HCT116 (cell line): ENCODE data around the gene MYBPHL. TPM values are rescaled to one million over a fixed set of nuclear protein-coding genes. Genes with fewer than 3 reads are reported as not detected.

Experiments used
- ATAC-seq: fragments of 200-7000 bp; cut with Tn5 transposase; 2 replicates; pipeline ENCODE4 v1.9.1; 2020; ENCODE audit warnings: mild to moderate bottlenecking, moderate library complexity
- BruUV-seq: library from RNA; stranded (reverse); fragments of 400-500 nt; replicated peaks from 2 replicates; lab custom pipeline; 2021; lab: Mats Ljungman, UMichigan
- CTCF ChIA-PET: fragments of 300-600 bp; sonication (Branson Sonifier 250); formaldehyde crosslinking; loops from one replicate; lab custom pipeline; 2021; ENCODE audit warnings: antibody characterized with exemption; lab: Charles Lee
- POLR2A ChIA-PET: fragments of 300-600, 350-600 bp; sonication (Branson Sonifier 250); formaldehyde crosslinking; loops from one replicate; lab custom pipeline; 2021; ENCODE audit warnings: antibody characterized with exemption; lab: Charles Lee
- RAD21 ChIA-PET, 2 experiments: fragments of 300-600 bp; sonication (Branson Sonifier 250); formaldehyde crosslinking; loops; one replicate each; lab custom pipeline; 2023; ENCODE audit warnings: low total read pairs in 2 of 2; ENCODE audit not compliant: uncharacterized antibody in 2 of 2, unreplicated experiment in 2 of 2, low non-redundant PET in 1 of 2; lab: Charles Lee
- DNase-seq: peaks from one replicate; pipeline ENCODE4 v3.0.0-alpha.2; 2010; ENCODE audit warnings: low read depth, low spot score
- H2AFZ ChIP-seq: fragments of 200-600 bp; shearing (Covaris generic), sonication (generic); 2 replicates; pipeline ENCODE4 v1.6.1; 2017; ENCODE audit warnings: low read depth, mixed run types, mixed read lengths, antibody characterized with exemption, low read length; ENCODE audit not compliant: poor library complexity, severe bottlenecking
- H3K27ac ChIP-seq: 2 replicates; pipeline ENCODE4 v1.5.1; 2012; ENCODE audit warnings: low read depth, low read length
- H3K27me3 ChIP-seq: fragments of 200-600 bp; sonication (generic); 2 replicates; pipeline ENCODE4 v1.6.1; 2016; ENCODE audit warnings: mixed run types, low read length, mixed read lengths; ENCODE audit not compliant: insufficient read depth
- H3K36me3 ChIP-seq, 2 experiments: fragments of 200-500 bp in 1 of 2; fragments of 200-600 bp in 1 of 2; sonication (Bioruptor generic) in 1 of 2; sonication (generic) in 1 of 2; 2 replicates each; pipeline versions ENCODE4 v1.5.1 to v1.6.1; 2014 to 2016; ENCODE audit warnings: low read length in 2 of 2, inconsistent platforms in 1 of 2, mixed read lengths in 1 of 2, mixed run types in 1 of 2; ENCODE audit not compliant: insufficient read depth in 2 of 2, control insufficient read depth in 1 of 2
- H3K4me1 ChIP-seq, 2 experiments: fragments of 200-600 bp in 1 of 2; sonication (generic) in 1 of 2; 2 replicates each; pipeline versions ENCODE4 v1.5.1 to v1.6.1; 2012 to 2017; ENCODE audit warnings: low read length in 2 of 2, inconsistent platforms in 1 of 2, mild to moderate bottlenecking in 1 of 2, mixed read lengths in 1 of 2, mixed run types in 1 of 2, moderate library complexity in 1 of 2; ENCODE audit not compliant: insufficient read depth in 2 of 2, control insufficient read depth in 1 of 2
- H3K4me2 ChIP-seq: fragments of 200-600 bp; sonication (generic); 2 replicates; pipeline ENCODE4 v1.6.1; 2017; ENCODE audit warnings: mixed run types, low read length, mixed read lengths
- H3K4me3 ChIP-seq, 2 experiments: fragments of 200-600 bp in 1 of 2; sonication (generic) in 1 of 2; replicated peaks in 1 of 2; 2 replicates each; pipeline ENCODE4 v1.5.1; 2011 to 2016; ENCODE audit warnings: low read length in 2 of 2, control low read depth in 1 of 2, low read depth in 1 of 2, mild to moderate bottlenecking in 1 of 2, mixed read lengths in 1 of 2, mixed run types in 1 of 2
- H3K79me2 ChIP-seq: fragments of 200-600 bp; sonication (generic); 2 replicates; pipeline ENCODE4 v1.6.1; 2017; ENCODE audit warnings: mild to moderate bottlenecking, mixed run types, low read length, moderate library complexity, mixed read lengths; ENCODE audit not compliant: insufficient read depth
- H3K9ac ChIP-seq: fragments of 200-600 bp; sonication (generic); 2 replicates; pipeline ENCODE4 v1.6.1; 2016; ENCODE audit warnings: low read length, mixed read lengths
- H3K9me2 ChIP-seq: fragments of 200-600 bp; sonication (generic), shearing (Covaris generic); 2 replicates; pipeline ENCODE4 v1.6.1; 2017; ENCODE audit warnings: mixed run types, mild to moderate bottlenecking, moderate library complexity; ENCODE audit not compliant: insufficient read depth
- H3K9me3 ChIP-seq, 2 experiments: fragments of 200-500 bp in 1 of 2; fragments of 200-600 bp in 1 of 2; sonication (Bioruptor generic) in 1 of 2; sonication (generic) in 1 of 2; 2 replicates each; pipeline ENCODE4 v1.6.1; 2014 to 2017; ENCODE audit warnings: low read length in 2 of 2, mixed read lengths in 2 of 2, inconsistent platforms in 1 of 2, low read depth in 1 of 2, mild to moderate bottlenecking in 1 of 2, mixed run types in 1 of 2, moderate library complexity in 1 of 2; ENCODE audit not compliant: control insufficient read depth in 1 of 2, insufficient read depth in 1 of 2
- H4K20me1 ChIP-seq: fragments of 200-600 bp; sonication (generic), shearing (Covaris generic); 2 replicates; pipeline ENCODE4 v1.6.1; 2017; ENCODE audit warnings: mixed run types, mild to moderate bottlenecking, moderate library complexity; ENCODE audit not compliant: insufficient read depth
- CTCF ChIP-seq, 3 experiments: fragments of 200-600 bp in 1 of 3; sonication (generic) in 1 of 3; IDR thresholded peaks in 2 of 3; conservative IDR thresholded peaks in 1 of 3; 2 replicates each; pipeline ENCODE4 v1.5.1; 2012 to 2017; ENCODE audit warnings: low read depth in 2 of 3, low read length in 2 of 3, antibody characterized with exemption in 1 of 3, borderline replicate concordance in 1 of 3, control low read depth in 1 of 3, mild to moderate bottlenecking in 1 of 3, mixed read lengths in 1 of 3, mixed run types in 1 of 3, moderate library complexity in 1 of 3; ENCODE audit not compliant: insufficient read depth in 1 of 3
- ELF1 ChIP-seq: IDR thresholded peaks from 2 replicates; pipeline ENCODE4 v1.6.1; 2012; ENCODE audit warnings: low read depth, borderline replicate concordance
- FOSL1 ChIP-seq: IDR thresholded peaks from 2 replicates; pipeline ENCODE4 v1.6.1; 2012; ENCODE audit warnings: low read depth
- JUND ChIP-seq: IDR thresholded peaks from 2 replicates; pipeline ENCODE4 v1.6.1; 2012
- POLR2A ChIP-seq: IDR thresholded peaks from 2 replicates; pipeline ENCODE4 v1.7.0; 2011; ENCODE audit warnings: borderline replicate concordance; ENCODE audit not compliant: insufficient read depth, insufficient read length; ENCODE audit errors: extremely low read depth
- RAD21 ChIP-seq: IDR thresholded peaks from 2 replicates; pipeline ENCODE4 v1.6.1; 2012; ENCODE audit warnings: low read depth, mild to moderate bottlenecking
- SIN3A ChIP-seq: IDR thresholded peaks from 2 replicates; pipeline ENCODE4 v1.6.1; 2012; ENCODE audit warnings: low read depth
- SRF ChIP-seq: IDR thresholded peaks from 2 replicates; pipeline ENCODE4 v1.6.1; 2012; ENCODE audit warnings: low read depth
- TCF7L2 ChIP-seq: IDR thresholded peaks from 2 replicates; pipeline ENCODE4 v1.7.0; 2011; ENCODE audit warnings: borderline replicate concordance, inconsistent platforms; ENCODE audit not compliant: insufficient read depth, insufficient read length; ENCODE audit errors: extremely low read depth
- ZFX ChIP-seq: fragments of 450-650 bp; IDR thresholded peaks from 2 replicates; pipeline ENCODE4 v1.6.1; 2017
- intact Hi-C: fragments of 100-400 bp; cut with micrococcal nuclease; formaldehyde crosslinking; loops from 2 replicates; pipeline ENCODE4 v1.10.0; 2022
- total RNA-seq: library from RNA; stranded (reverse); gene quantifications from one replicate; pipeline ENCODE4 v1.2.1, GENCODE V29; 2021; ENCODE audit not compliant: unreplicated experiment
- TF ChIP-seq, protein P1 (sequence below): IDR thresholded peaks from 2 replicates; pipeline ENCODE4 v1.6.1; 2011; ENCODE audit warnings: mild to moderate bottlenecking, low read length, moderate library complexity; ENCODE audit not compliant: insufficient replicate concordance; ENCODE audit errors: extremely low read depth
- TF ChIP-seq, protein P2 (sequence below): IDR thresholded peaks from 2 replicates; pipeline ENCODE4 v1.6.1; 2012

MYBPHL gene
- total RNA-seq, 1 experiment from 2014 or later = 1.0 TPM

- intact Hi-C loops = no loop called here
- ATAC-seq = no peak
- Histone ChIP-seq H3K36me3 (no peaks in the 10 kb centered on the region), H3K4me2 (no peak overlapping the region), H3K27me3 (peaks cover 4% of the 10 kb centered on the region; the same call in 1 of the 2 replicates), H3K4me3 (no peak overlapping the region), H3K79me2 (no peaks in the 10 kb centered on the region), H3K9ac (no peak overlapping the region), H3K4me1 (peaks cover 6 to 15% of the 10 kb centered on the region in 2 experiments; a peak in 3 of 4 replicates), H2AFZ (no peak overlapping the region), H3K9me3 (no peaks in the 10 kb centered on the region), H3K9me2 (no peaks in the 10 kb centered on the region), H4K20me1 (no peaks in the 10 kb centered on the region), H3K27ac (no peak overlapping the region)
- no peak for DNase-seq
- POLR2A ChIA-PET = no interaction called here
- RAD21 ChIA-PET = no interaction called here
- TF ChIP-seq ZFX (no peak), POLR2A (no peak), JUND (no peak), TCF7L2 (no peak), CTCF (IDR thresholded peaks at IDR 0.05 in 2 of 3, conservative IDR thresholded peaks at IDR 0.05 in 1 of 3; ENCODE audit: borderline replicate concordance in 1 of 3, insufficient read depth in 1 of 3, low read depth in 2 of 3, low read length in 2 of 3) (no peak), SRF (no peak), RAD21 (no peak), FOSL1 (no peak), ELF1 (no peak), SIN3A (no peak)
- TF ChIP-seq, protein P1, sequence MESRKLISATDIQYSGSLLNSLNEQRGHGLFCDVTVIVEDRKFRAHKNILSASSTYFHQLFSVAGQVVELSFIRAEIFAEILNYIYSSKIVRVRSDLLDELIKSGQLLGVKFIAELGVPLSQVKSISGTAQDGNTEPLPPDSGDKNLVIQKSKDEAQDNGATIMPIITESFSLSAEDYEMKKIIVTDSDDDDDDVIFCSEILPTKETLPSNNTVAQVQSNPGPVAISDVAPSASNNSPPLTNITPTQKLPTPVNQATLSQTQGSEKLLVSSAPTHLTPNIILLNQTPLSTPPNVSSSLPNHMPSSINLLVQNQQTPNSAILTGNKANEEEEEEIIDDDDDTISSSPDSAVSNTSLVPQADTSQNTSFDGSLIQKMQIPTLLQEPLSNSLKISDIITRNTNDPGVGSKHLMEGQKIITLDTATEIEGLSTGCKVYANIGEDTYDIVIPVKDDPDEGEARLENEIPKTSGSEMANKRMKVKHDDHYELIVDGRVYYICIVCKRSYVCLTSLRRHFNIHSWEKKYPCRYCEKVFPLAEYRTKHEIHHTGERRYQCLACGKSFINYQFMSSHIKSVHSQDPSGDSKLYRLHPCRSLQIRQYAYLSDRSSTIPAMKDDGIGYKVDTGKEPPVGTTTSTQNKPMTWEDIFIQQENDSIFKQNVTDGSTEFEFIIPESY = no peak
- TF ChIP-seq, protein P2, sequence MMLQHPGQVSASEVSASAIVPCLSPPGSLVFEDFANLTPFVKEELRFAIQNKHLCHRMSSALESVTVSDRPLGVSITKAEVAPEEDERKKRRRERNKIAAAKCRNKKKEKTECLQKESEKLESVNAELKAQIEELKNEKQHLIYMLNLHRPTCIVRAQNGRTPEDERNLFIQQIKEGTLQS = no peak
- CTCF ChIA-PET = no interaction called here
- BruUV-seq = no TSS peak
Observed at GRCh38 chr1:109294481-109294880, 12.3 kb downstream of the MYBPHL start.
